Measurements from ENCODE around the gene MYDGF.

- TF ChIP-seq, protein P1, sequence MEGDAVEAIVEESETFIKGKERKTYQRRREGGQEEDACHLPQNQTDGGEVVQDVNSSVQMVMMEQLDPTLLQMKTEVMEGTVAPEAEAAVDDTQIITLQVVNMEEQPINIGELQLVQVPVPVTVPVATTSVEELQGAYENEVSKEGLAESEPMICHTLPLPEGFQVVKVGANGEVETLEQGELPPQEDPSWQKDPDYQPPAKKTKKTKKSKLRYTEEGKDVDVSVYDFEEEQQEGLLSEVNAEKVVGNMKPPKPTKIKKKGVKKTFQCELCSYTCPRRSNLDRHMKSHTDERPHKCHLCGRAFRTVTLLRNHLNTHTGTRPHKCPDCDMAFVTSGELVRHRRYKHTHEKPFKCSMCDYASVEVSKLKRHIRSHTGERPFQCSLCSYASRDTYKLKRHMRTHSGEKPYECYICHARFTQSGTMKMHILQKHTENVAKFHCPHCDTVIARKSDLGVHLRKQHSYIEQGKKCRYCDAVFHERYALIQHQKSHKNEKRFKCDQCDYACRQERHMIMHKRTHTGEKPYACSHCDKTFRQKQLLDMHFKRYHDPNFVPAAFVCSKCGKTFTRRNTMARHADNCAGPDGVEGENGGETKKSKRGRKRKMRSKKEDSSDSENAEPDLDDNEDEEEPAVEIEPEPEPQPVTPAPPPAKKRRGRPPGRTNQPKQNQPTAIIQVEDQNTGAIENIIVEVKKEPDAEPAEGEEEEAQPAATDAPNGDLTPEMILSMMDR (IDR thresholded peaks at IDR 0.05), result no peak
- no peak for TF ChIP-seq POLR2A (IDR thresholded peaks at IDR 0.05)
Measured at GRCh38 chr19:4701557-4701956, 31.4 kb upstream of the MYDGF start.
